ENCODE results near the gene PGM1.

The PGM1 gene

GRCh38 chr1:63593303-63593885 lies at the start of gene PGM1:
Gene PGM1, plus strand, starts transcription at chr1:63593411. Its CDS starts 78 bp downstream, at chr1:63593489.
- H3K36me3 ChIP-seq (ENCODE audit: control insufficient read depth, insufficient read depth, low read length) = no peaks in the 10 kb centered on the region
- H3K4me3 ChIP-seq (replicated peaks; ENCODE audit: low read depth, low read length) = peak within 1 kb of the TSS; percentile 94
- DNase-seq (ENCODE audit: extremely low read depth, insufficient read length) = peak; percentile 90
- TF ChIP-seq CTCF (IDR thresholded peaks at IDR 0.05; ENCODE audit: insufficient read depth, low read length, poor library complexity, severe bottlenecking) = no peak
- no peaks in the 10 kb centered on the region for H3K27me3 ChIP-seq (replicated peaks; ENCODE audit: control insufficient read depth, insufficient read depth, low read length)

GRCh38 chr1:63545780-63546179 lies 47.4 kb upstream of the PGM1 start:
- TF ChIP-seq CTCF (IDR thresholded peaks at IDR 0.05; ENCODE audit: insufficient read depth, low read length, poor library complexity, severe bottlenecking) = no peak

GRCh38 chr1:63547621-63548294 lies 45.5 kb upstream of the PGM1 start:
- no peak for DNase-seq (ENCODE audit: extremely low read depth, insufficient read length)

More at GRCh38 chr1:63545780-63546179, 47.4 kb upstream of the PGM1 start:
- Histone ChIP-seq H3K27me3 (replicated peaks; ENCODE audit: control insufficient read depth, insufficient read depth, low read length) (no peaks in the 10 kb centered on the region), H3K36me3 (ENCODE audit: control insufficient read depth, insufficient read depth, low read length) (no peaks in the 10 kb centered on the region), H3K4me3 (replicated peaks; ENCODE audit: low read depth, low read length) (no peak overlapping the region)
- DNase-seq (ENCODE audit: extremely low read depth, insufficient read length) = no peak

GRCh38 chr1:63548303-63548702 lies 44.9 kb upstream of the PGM1 start:
- Histone ChIP-seq H3K4me3 (replicated peaks; ENCODE audit: low read depth, low read length) (no peak overlapping the region), H3K36me3 (ENCODE audit: control insufficient read depth, insufficient read depth, low read length) (no peaks in the 10 kb centered on the region), H3K27me3 (replicated peaks; ENCODE audit: control insufficient read depth, insufficient read depth, low read length) (no peaks in the 10 kb centered on the region)
- DNase-seq (ENCODE audit: extremely low read depth, insufficient read length) = no peak
- TF ChIP-seq CTCF (IDR thresholded peaks at IDR 0.05; ENCODE audit: insufficient read depth, low read length, poor library complexity, severe bottlenecking) = no peak

More at GRCh38 chr1:63547621-63548294, 45.5 kb upstream of the PGM1 start:
- H3K27me3 ChIP-seq (replicated peaks; ENCODE audit: control insufficient read depth, insufficient read depth, low read length) = no peaks in the 10 kb centered on the region
- H3K4me3 ChIP-seq (replicated peaks; ENCODE audit: low read depth, low read length) = no peak overlapping the region
- H3K36me3 ChIP-seq (ENCODE audit: control insufficient read depth, insufficient read depth, low read length) = no peaks in the 10 kb centered on the region
- no peak for TF ChIP-seq CTCF (IDR thresholded peaks at IDR 0.05; ENCODE audit: insufficient read depth, low read length, poor library complexity, severe bottlenecking)

GRCh38 chr1:63548877-63549276 lies 44.3 kb upstream of the PGM1 start:
- DNase-seq (ENCODE audit: extremely low read depth, insufficient read length) = no peak
- Histone ChIP-seq H3K27me3 (replicated peaks; ENCODE audit: control insufficient read depth, insufficient read depth, low read length) (no peaks in the 10 kb centered on the region), H3K4me3 (replicated peaks; ENCODE audit: low read depth, low read length) (no peak overlapping the region), H3K36me3 (ENCODE audit: control insufficient read depth, insufficient read depth, low read length) (no peaks in the 10 kb centered on the region)
- TF ChIP-seq CTCF (IDR thresholded peaks at IDR 0.05; ENCODE audit: insufficient read depth, low read length, poor library complexity, severe bottlenecking) = no peak

Data from GM06990 (cell line).